Stimulated activated CD8-positive, alpha-beta memory T cell treated with anti-CD3 and anti-CD28 coated beads, Interleukin-4, amount 100 ng/mL, for 24 hours (primary cell): Measurements from ENCODE around the gene CUBN.
"Not testable (repeated sequence)": the region's sequence is repeated elsewhere in the genome, so short reads cannot be mapped to it uniquely, and the experiment has no call there.

ENCODE experiments used
- DNase-seq: peaks from one replicate; pipeline ENCODE4 v3.0.0-alpha.2; 2020; ENCODE audit warnings: low read depth

Gene CUBN

GRCh38 chr10:17037910-17038309 lies 91.7 kb downstream of the CUBN start:
- no peak for DNase-seq

DNA sequence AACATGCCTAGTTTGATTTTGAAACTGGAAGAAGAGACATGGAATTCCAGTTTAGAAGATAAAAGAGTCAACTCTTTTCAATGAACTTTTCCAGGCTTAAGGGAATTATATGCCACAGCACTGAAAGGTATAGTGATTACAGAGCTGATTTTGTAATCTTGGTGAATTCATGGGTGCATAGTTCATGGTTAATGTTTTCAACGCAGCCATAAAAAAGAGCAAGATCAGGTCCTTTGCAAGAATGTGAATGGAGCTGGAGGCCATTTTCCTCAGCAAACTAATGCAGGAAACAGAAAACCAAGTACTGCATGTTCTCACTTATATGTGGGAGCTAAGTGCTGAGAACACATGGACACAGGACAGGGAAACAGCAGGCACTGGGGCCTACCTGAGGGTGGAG lies 94.2 kb downstream of the CUBN start:
- no peak for DNase-seq

- DNase-seq, result no peak
Measured at GRCh38 chr10:17033529-17034260, 95.9 kb downstream of the CUBN start.

GRCh38 chr10:17031637-17032635 lies 97.7 kb downstream of the CUBN start:
- DNase-seq, result no peak

DNA sequence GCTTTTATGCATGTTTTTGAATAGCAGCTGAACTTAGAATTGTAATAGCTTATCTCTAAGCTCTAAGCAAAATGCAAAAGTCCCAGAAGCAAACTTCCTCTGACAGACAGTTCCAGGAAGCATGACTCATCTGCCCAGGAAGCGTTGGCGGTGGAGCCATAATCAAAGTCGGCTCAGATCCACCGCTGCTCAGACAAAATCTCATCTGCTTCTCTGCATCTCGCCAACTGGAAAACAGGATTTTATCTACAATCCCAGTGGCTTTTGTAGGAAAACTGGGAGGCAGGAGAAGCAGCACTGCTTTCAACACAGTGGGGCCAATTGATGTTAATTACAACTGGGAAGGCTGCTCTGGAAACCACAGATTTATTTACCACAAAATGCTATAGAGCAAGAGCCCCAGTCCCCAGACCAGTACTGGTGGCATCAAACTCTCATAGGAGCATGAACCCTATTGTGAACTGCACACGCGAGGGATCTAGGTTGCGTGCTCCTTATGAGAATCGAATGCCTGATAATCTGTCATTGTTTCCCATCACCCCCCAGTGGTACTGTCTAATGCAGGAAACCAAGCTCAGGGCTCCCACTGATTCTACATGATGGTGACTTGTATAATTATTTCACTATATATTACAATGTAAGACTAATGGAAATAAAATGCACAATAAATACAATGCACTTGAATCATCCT lies 99.9 kb downstream of the CUBN start:
- peak; percentile 76 for DNase-seq

- DNase-seq, result no peak
Measured at GRCh38 chr10:17029239-17029580, 100.4 kb downstream of the CUBN start.

DNA sequence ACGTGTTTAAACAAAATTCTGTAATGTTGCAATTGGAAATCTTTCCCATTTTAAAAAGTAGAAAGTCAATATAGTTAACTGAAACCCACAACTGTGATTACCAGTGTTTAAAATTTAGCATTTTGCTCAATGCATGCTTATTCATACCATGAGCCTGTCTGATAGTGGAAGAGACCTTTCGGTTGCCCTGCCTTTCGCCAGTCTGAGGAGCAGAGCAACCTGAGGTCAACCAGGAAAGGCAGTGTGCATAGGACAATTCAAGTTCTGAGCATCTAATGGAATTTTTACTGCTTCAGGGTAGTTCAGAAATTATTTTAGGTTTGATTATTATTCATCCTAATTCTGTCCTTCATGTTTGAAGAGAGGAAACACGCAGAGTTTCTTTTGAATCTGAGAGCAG lies 100.8 kb downstream of the CUBN start:
- no peak for DNase-seq

DNA sequence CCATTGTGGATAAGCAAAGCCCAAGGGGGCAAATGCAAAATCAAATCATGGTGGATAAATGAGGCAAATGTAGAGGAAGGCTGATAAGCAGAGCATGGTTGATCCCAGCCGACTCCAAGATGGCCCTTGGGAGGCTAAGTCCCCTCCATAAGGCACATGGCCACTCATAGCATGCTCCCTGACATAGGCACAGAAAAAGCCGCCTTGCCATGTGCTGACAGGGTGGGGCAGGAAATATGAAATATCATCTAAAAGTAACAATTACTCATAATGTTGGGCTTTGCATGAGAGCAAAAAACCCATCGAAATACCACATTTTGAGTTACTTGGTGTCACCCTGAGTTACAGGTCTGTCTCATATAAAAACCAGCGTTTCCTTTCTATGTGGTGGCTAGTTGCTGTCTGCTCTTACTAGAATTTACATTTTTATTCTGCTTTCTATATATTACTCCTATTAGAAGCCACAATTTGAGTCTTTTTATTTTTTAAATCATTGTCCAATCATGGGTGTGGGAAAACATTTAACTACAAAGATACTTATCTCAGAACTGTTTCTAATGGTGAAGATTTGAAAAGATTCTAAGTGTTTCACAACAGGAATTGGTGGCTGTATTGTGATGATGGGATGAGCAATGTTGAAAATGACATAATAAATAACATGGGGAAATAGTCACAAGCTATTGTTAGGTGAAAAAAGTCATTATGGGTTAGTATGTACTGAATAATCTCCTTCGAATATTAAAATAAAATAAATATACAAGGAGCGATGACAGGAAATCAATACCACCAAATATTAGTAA lies 102.7 kb downstream of the CUBN start:
- peak; percentile 42 for DNase-seq

DNA sequence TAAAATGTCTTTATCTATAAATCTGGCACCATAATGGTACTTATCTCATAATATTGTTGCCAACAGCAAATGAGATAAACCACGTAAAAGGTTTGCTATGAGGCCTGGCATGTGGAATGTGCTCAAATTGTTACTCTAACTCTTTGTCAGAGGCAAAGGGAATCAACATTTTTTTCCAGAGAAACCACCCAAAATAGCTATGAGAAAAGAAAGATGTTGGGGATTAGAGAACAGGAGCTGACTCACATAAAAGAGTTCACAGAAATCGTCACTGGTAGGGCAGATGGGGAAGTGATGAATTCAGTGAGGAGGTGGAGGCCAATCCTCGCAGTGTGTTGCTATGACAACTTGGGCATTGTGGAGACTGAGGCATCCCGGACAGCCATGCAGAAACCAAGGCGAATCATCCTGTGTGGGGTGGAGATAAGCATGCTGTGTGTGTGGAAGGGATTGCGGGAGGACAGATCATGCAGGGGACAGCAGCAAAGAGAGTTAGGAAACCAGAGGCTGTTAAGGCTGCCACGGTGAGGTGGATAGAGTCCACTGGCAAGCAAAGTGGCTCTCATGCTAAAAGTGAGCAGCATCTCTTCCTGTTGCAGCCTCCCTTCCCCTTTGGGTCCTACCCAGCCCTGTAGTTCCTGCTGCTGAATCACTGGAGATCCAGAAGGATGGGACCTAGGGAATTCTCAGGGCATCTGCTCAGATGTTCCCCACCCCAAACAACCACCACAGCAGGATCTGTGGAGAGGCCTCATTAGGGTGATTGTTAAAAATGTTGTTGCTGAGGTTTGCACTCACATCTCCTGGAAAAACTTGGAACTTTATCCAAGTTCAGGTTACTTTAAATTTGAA lies 103.9 kb downstream of the CUBN start:
- DNase-seq, result peak; percentile 58

GRCh38 chr10:17024461-17024860 lies 105.2 kb downstream of the CUBN start:
- no peak for DNase-seq

DNA sequence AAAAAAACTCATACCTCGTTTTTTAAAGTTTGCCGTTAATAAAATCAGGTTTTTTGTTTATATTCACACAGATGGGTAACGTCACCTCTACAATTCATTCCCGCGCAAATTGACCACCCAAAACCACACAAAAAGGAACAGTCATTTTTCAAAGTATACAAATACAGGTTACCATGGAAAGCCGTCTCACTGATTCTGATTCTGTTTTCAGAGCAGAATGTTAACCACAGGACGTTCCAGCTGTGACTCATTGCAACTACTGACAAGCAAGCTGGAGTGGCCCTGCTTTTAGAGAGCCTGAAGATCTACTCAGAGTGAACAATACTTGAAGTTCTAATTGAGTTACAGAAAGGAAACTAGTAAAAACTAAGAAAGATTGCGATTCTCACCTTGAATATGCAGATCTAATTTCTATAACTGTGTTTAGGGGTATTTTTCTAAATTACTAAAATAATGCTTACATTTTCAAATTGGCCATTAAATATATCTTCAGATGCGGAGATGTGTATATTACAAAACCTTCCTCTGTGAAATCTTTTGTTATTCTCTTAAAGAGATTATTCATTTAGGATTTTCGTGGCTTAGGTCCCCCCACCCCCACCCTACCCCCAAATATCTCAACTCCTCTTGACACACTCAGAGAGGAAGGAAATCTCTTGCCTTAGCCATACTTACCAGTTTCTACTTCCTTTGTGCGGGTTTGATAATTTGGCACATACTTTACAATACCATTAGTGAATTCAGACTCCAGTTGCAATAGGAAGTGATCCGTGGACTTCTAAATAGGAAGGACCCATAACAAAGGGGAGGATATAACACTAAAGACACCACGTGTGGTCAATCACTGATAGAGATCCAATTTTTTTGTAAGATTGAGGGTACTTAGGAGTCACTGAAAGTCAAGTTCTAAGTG lies 106.0 kb downstream of the CUBN start:
- DNase-seq, result peak; percentile 51

- DNase-seq, result no peak
Measured at GRCh38 chr10:17022896-17023295, 106.7 kb downstream of the CUBN start.

DNA sequence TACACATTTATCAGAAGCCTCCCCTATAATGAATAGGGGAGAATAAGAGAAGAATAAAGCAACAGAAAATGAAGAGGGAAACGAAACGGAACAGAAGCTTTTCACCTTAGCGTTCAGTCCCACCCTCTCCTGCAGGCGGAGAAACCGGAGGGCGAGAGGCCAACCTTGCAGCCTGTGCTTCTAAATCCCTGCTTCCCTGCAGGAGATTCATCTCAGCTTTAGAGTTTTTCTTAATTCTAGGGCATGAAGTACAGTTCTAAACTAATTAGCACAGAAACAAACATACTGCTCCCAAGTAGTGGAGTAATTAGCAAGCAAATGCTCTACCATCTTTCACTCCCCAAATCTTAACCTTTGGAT lies 107.2 kb downstream of the CUBN start:
- no peak for DNase-seq

DNA sequence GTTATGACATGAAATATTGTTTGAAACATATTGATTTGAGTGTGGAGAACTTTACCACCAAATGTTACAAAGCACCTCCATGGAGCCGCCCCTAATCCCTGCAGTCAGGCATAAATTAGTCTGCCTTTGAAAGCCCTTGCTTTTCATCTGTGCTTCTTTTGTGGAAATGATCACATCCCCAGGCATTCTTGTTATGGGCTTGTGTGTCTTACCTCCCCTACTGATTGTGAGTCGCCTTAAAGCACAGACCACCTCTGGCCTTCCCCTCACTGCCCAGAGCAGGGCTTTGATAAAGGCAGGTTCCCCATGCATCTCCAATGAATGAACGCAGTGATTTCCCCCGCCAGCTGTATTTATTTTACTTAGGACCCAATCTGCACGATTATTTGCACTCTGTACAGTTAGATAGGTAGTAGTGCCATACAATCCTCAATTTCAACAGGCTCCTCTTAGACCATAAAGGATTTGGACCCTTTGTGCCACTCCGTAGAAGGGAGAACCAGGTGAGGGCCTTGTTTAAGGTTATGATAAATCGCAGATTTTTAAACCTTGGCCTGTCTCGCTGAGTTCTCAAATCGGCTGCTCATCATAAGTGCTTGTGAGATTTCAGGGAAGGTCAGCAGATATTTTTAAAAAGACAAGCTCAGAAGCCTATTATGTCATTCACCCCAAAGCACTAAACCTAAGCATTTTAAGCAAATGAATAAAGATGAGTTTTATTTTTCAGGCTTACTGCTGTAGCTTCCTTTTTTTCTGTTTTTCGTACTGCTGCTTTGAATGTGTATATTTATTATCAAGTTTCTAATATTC lies 107.8 kb downstream of the CUBN start:
- DNase-seq, result no peak

DNA sequence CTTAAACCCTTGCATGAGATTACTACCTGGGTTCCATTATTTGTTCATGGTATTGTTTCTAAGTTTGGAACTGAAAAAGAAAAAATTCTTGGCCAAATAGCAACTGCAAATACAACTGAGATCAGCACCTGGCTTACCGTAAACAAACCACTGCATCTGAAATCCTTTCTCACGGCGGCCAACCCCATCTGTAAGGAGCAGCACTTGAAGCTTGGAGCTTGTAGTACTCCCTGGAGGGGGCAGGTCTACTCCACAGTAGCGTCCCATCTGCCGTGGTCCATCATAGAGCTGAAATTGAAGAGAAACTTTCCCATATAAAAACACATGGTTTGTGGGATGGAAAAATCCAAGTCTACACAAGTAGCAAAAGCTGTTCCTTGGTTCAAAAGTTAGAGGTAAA lies 109.9 kb downstream of the CUBN start:
- DNase-seq, result no peak

DNA sequence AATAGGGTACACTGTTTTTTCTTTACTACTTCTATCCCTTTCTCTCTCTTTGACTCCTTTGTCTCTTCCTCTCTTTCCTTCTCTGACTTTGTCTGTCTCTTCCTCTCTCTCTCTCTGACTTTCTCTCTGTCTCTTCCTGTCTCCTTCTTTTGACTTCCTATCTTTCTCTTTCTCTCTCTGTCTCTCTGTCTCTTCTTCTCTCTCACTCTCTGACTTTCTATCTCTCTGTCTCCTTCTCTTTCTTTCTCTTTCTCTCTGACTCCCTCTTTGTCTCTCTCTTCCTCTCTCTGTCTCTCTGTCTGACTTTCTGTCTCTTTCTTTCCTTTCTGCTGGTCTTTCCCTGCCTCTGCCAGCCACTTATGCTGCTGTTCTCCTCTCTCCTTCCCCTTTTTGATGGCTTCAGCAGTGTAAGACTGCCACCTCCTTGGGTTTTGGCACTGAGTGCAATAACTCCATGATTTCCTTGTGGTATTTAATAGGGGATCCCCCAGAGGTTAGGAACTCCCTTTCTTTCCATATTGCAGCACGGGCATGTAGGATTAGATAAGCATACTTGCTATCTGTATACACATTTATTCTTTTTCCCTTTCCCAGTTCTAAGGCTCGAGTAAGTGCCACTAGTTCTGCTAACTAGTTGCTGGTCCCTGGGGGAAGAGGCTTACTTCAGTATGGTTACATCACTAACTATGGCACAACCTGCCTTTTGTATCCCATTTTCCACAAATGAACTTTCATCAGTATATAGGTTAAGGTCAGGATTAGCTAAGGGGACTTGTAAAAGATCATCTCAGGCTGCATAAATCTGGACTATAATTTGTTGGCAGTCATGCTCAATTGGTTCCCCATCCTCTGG lies 116.3 kb downstream of the CUBN start:
- DNase-seq, result not testable (repeated sequence)

DNA sequence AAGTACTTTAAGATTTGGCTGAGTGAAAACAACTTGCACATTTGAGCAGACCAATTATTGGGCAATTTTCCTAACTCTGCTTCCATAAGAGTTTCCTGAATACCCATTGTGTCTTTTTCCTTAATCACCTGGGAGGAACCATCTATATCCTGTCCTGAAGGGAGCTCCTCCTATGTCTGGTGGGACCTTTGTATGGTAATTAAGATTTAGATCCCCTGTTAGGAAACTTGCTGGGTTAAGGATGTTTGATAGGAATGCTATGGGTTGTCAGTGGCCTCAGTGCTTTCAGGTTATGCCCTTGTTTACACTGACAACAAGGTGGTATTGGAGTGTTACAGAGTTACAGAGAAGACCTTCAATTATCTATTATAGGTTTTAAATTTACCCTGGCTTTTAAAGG lies 116.9 kb downstream of the CUBN start:
- not testable (repeated sequence) for DNase-seq
